Activated CD4-positive, alpha-beta T cell treated with anti-CD3 and anti-CD28 coated beads for 36 hours (primary cell): ENCODE data around the gene CCDC78. TPM values are rescaled to one million over a fixed set of nuclear protein-coding genes. Genes with fewer than 3 reads are reported as not detected.

Experiments used
- ATAC-seq: fragments of 200-7000 bp; cut with Tn5 transposase; one replicate; pipeline ENCODE4 v1.10.0; 2021; ENCODE audit warnings: mild to moderate bottlenecking, moderate library complexity
- CTCF ChIA-PET: fragments of 350-600 bp; sonication (Branson Sonifier 250); formaldehyde crosslinking; loops from one replicate; lab custom pipeline; 2021; ENCODE audit warnings: antibody characterized with exemption; lab: Charles Lee
- POLR2A ChIA-PET: fragments of 350-600 bp; sonication (Branson Sonifier 250); formaldehyde crosslinking; loops from one replicate; lab custom pipeline; 2021; ENCODE audit warnings: antibody characterized with exemption, inconsistent platforms; lab: Charles Lee
- DNase-seq: peaks from one replicate; pipeline ENCODE4 v3.0.0-alpha.2; 2020
- H3K27ac Mint-ChIP-seq: one replicate; pipeline ENCODE4 v1.8.0; 2021; ENCODE audit warnings: mixed read lengths
- H3K27me3 Mint-ChIP-seq: one replicate; pipeline ENCODE4 v1.8.0; 2021; ENCODE audit warnings: mixed read lengths
- H3K36me3 Mint-ChIP-seq: one replicate; pipeline ENCODE4 v1.8.0; 2021; ENCODE audit warnings: low read depth, mixed read lengths
- H3K4me1 Mint-ChIP-seq: one replicate; pipeline ENCODE4 v1.8.0; 2021; ENCODE audit warnings: mixed read lengths
- H3K4me3 Mint-ChIP-seq: one replicate; pipeline ENCODE4 v1.8.0; 2021; ENCODE audit warnings: mild to moderate bottlenecking, moderate library complexity, mixed read lengths
- H3K9me3 Mint-ChIP-seq: one replicate; pipeline ENCODE4 v1.8.0; 2021; ENCODE audit warnings: low read depth, mixed read lengths
- intact Hi-C, 2 experiments: fragments of 100-400 bp; cut with DNase I in 1 of 2; cut with micrococcal nuclease in 1 of 2; formaldehyde crosslinking; loops; one replicate each; pipeline versions ENCODE4 v1.14.2 to v1.15.1; 2022 to 2024; cut with DNase I, micrococcal nuclease
- total RNA-seq, 2 experiments: library from RNA; stranded (reverse); gene quantifications; one replicate each; pipeline ENCODE4 v1.2.3, GENCODE V29; 2021

CCDC78 gene
- total RNA-seq, 2 experiments from 2014 or later: 1.8 to 2.4 TPM

DNA sequence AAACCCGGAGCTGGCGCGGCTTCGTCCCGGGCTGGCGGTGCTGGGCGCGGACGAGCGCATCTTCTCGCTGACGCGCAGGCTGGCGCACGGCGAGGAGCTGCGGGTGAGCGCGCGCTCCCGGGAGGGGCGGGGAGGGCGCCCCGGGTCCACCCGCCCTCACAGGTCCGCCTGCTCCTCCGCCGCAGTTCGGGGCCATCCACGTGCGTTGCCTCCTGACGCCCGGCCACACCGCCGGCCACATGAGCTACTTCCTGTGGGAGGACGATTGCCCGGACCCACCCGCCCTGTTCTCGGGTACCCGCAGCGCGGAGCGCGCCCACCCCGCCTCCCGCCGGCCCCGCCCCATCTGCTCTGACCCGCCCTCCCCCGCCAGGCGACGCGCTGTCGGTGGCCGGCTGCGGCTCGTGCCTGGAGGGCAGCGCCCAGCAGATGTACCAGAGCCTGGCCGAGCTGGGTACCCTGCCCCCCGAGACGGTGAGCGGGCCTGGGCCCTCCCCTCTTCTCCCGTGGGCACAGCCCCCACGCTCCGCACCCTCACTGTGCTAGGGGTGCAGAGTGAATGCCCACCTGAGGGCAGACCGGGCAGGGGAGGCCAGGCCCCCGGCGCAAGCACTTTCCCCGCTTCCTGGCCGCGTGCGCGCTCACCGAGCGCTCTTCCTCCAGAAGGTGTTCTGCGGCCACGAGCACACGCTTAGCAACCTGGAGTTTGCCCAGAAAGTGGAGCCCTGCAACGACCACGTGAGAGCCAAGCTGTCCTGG is 2.1 kb upstream of the CCDC78 start:
- ChIA-PET POLR2A (no interaction called here), CTCF (interaction anchor here (0.8 to 1.2 kb wide), 2 partner anchors 16 to 253 kb away, joined by 3 to 4 read pairs; partner anchors contain the start of gene SOX8)
- no peaks in the 10 kb centered on the region for H3K9me3 Mint-ChIP-seq
- no peaks in the 10 kb centered on the region for H3K27me3 Mint-ChIP-seq
- intact Hi-C loops: loop anchor here in 1 of 2 experiments (1.0 kb wide), 1 partner anchor 33 kb away; no protein-coding TSS in a partner anchor
- ATAC-seq (peak; percentile 70), DNase-seq (peak; percentile 74)
- no peak overlapping the region for H3K27ac Mint-ChIP-seq
- H3K4me3 Mint-ChIP-seq: peak overlapping the region; percentile 44
- H3K4me1 Mint-ChIP-seq: peaks cover 3% of the 10 kb centered on the region
- peaks cover 6% of the 10 kb centered on the region for H3K36me3 Mint-ChIP-seq

DNA sequence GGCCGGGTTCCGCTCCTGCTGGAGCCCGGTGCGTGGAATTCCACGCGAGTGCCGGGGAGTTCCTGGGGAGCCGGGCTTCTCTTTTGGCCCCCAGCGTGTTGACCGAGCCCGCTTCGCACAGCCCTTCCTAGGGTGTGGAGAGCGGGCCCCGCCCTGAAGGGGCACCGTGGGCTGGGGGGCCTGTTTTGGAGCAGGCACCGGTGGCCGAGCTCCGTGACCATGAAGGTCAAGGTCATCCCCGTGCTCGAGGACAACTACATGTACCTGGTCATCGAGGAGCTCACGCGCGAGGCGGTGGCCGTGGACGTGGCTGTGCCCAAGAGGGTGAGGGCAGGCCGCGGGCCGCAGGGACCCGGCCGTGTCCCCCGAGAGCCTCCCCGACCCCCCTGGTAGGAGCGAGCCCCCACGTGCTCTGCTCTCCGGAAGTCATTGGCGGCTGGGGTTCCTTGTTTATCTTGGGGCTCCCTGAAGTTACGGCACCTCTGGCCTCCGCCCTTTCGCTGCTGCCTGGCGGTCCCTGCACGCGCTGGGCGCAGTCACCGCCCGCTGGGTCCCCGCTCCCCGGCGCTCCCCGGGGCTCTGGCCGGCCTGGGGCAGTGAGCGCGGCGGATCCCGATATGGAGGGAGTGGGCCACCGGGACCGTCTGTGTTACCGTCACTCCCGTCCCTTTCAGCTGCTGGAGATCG is 1.2 kb upstream of the CCDC78 start:
- H3K9me3 Mint-ChIP-seq: no peaks in the 10 kb centered on the region
- no peak overlapping the region for H3K27ac Mint-ChIP-seq
- peak overlapping the region; percentile 49 for H3K4me3 Mint-ChIP-seq
- H3K4me1 Mint-ChIP-seq: peaks cover 3% of the 10 kb centered on the region
- ChIA-PET POLR2A (no interaction called here), CTCF (interaction anchor here (0.6 kb wide), 1 partner anchor 8 kb away, joined by 3 read pairs; no protein-coding TSS in a partner anchor)
- DNase-seq: peak; percentile 56
- intact Hi-C loops: loop anchor here in 1 of 2 experiments (1.0 kb wide), 1 partner anchor 12 kb away; the partner anchor contains the start of gene METRN
- ATAC-seq: peak; percentile 21
- no peaks in the 10 kb centered on the region for H3K27me3 Mint-ChIP-seq
- no peaks in the 10 kb centered on the region for H3K36me3 Mint-ChIP-seq

DNA sequence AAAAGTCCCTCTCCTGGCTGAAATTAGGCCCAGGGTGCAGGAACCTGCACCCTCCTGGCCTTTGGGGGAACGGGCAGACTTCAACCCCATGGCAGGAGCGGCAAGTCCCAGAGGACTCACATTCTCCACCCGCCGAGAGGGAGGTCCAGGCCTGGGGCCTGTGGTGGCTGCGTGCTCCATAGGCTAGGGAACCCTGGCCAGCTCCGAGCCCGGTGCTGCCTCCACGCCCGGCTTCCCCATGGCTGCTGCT is 130 bp downstream of the CCDC78 start:
- DNase-seq: no peak
- H3K27me3 Mint-ChIP-seq: no peaks in the 10 kb centered on the region
- H3K27ac Mint-ChIP-seq: no peak overlapping the region
- peaks cover 6% of the 10 kb centered on the region for H3K4me1 Mint-ChIP-seq
- H3K36me3 Mint-ChIP-seq: no peaks in the 10 kb centered on the region
- no peak overlapping the region for H3K4me3 Mint-ChIP-seq
- ATAC-seq: no peak
- ChIA-PET POLR2A (interaction anchor here (0.8 to 1.3 kb wide), 2 partner anchors 10 to 653 kb away, joined by 4 read pairs; no protein-coding TSS in a partner anchor), CTCF (interaction anchor here (0.5 to 1.5 kb wide), 2 partner anchors 14 to 380 kb away, joined by 3 to 5 read pairs; no protein-coding TSS in a partner anchor)
- H3K9me3 Mint-ChIP-seq: no peaks in the 10 kb centered on the region
- intact Hi-C loops: no loop called here

DNA sequence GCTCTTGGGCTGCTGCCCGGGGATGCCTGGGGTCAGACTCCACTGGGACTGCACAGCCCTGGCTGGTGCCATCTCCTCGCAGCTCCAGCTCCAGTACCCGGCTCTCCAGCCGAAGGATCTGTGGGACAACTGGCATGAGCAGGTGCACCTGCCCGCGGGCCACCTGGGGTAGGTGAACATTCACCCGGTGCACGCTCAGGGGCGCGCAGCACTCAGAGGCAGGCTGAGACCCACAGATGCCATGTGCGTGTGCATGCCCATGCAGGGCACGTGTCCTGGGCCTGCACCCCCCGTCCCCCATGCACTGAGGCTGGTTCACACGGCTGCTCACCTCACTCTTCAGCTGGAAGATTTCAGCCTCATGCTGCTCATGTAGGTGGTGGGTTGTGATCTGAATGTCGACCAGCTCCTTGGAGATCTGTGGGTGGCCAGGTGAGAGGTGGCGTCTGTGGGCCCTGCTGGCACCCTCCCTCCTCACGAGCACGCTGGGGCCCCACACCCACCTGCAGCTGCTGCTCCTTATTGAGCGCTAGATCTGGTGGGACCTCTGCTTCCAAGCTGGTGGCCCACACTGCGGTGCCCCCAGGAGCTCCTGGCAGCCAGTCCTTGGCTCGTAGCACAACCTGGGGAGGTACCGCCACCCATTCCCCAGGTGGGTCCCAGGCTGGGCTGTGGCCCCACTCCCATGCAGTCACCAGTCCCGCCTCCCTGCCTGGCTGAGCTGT is 618 bp downstream of the CCDC78 start:
- Mint-ChIP-seq H3K27me3 (no peaks in the 10 kb centered on the region), H3K4me3 (no peak overlapping the region), H3K27ac (no peak overlapping the region), H3K9me3 (no peaks in the 10 kb centered on the region), H3K36me3 (no peaks in the 10 kb centered on the region), H3K4me1 (peaks cover 6% of the 10 kb centered on the region)
- POLR2A ChIA-PET: interaction anchor here (0.8 to 1.3 kb wide), 2 partner anchors 10 to 653 kb away, joined by 4 read pairs; no protein-coding TSS in a partner anchor
- ATAC-seq (no peak), DNase-seq (no peak)
- CTCF ChIA-PET: interaction anchor here (0.6 to 1.5 kb wide), 3 partner anchors 13 to 24 kb away, joined by 3 to 5 read pairs (median 4); no protein-coding TSS in a partner anchor
- intact Hi-C loops: no loop called here

DNA sequence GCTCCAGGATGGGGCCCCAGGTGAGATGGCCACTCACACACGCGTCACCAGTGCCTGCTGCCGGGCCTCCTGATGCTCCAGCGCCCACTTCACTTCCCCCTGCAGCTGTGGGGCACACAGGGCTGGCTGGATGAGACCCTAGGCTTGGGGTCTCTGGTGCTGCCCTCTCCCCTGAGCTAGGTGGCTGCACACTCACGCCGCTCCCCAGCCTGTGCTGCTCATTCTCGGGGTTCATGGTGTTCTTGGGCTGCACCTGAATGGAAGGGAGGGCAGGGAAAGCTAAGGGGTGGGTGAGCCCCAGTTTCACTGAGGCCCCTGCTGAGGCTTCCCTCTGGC is 1.2 kb downstream of the CCDC78 start:
- ATAC-seq (no peak), DNase-seq (no peak)
- H3K27ac Mint-ChIP-seq: no peak overlapping the region
- POLR2A ChIA-PET: no interaction called here
- H3K4me1 Mint-ChIP-seq: peaks cover 10% of the 10 kb centered on the region
- H3K27me3 Mint-ChIP-seq: no peaks in the 10 kb centered on the region
- intact Hi-C loops: no loop called here
- H3K4me3 Mint-ChIP-seq: no peak overlapping the region
- no peaks in the 10 kb centered on the region for H3K36me3 Mint-ChIP-seq
- H3K9me3 Mint-ChIP-seq: no peaks in the 10 kb centered on the region
- CTCF ChIA-PET: interaction anchor here (0.6 to 1.5 kb wide), 4 partner anchors 10 to 64 kb away, joined by 3 to 4 read pairs (median 4); partner anchors contain the start of gene METRN

DNA sequence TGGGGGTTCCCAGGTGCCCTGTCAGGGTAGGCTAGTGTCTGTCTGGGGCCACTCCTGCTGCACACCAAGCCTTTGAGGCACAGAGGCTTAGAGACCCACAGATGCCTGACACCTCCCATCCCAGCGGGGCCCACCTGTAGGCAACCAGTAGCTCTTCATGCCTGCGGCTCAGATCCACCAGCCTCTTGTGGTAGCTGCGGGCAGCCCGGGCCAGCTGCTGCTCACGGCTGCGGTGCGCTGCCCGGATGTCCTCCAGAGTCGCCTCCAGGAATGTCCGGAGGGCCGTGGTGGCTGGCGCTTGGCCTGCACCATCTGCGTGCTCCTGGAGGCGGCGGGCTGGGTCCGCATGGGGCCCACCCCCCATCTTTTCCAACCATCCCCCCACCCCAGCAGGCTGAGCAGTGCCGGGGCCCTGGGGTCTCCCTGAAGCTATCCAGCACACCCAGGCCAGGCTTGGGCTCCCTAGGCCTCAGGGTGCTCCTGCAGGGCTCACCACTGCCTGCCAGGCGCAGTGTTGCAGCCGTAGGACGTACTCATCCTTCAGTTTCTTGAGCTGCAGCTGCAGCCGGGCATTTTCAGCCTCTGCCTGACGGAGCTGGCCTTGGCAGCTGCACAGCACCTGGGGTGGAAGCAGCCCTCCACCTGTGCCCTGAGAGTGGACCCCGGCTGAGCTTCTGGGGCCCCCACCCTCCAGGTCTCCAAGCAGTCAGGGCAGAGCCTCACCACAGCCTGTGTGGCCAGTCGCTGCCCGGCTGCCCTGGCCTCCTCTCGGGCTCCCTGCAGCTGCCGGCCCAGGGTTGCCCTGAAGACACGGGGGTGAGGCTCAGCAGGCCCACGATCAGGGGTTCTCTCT is 1.8 kb downstream of the CCDC78 start:
- Mint-ChIP-seq H3K27ac (no peak overlapping the region), H3K27me3 (no peaks in the 10 kb centered on the region), H3K4me3 (no peak overlapping the region), H3K36me3 (no peaks in the 10 kb centered on the region), H3K4me1 (peaks cover 13% of the 10 kb centered on the region), H3K9me3 (no peaks in the 10 kb centered on the region)
- DNase-seq: no peak
- intact Hi-C loops: loop anchor here in 1 of 2 experiments (5.0 kb wide), 1 partner anchor 42 kb away; the partner anchor contains the start of genes JMJD8 and STUB1
- ATAC-seq: no peak
- POLR2A ChIA-PET: no interaction called here
- CTCF ChIA-PET: interaction anchor here (0.6 to 1.5 kb wide), 4 partner anchors 10 to 63 kb away, joined by 3 to 4 read pairs (median 4); partner anchors contain the start of gene METRN

DNA sequence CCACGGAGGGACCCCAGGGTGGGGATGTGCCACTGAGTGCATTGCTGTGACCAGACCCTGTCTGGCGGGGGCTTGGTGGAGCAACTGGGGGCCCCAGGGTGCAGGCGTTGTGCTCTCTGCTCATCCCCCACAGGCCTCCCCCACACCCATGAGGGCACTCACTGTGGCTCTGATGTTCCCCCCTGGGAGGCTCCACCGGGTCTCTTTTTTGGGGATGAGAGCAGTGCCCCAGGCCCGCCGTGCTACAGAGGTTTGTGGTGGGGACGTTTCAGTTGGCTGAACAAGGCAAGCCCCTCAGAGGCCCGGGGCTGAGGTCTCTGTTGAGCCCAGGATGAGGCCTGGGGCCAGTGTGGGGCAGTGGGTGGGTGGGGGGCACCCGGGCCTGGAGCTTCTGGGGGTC is 2.5 kb downstream of the CCDC78 start:
- H3K9me3 Mint-ChIP-seq: no peaks in the 10 kb centered on the region

DNA sequence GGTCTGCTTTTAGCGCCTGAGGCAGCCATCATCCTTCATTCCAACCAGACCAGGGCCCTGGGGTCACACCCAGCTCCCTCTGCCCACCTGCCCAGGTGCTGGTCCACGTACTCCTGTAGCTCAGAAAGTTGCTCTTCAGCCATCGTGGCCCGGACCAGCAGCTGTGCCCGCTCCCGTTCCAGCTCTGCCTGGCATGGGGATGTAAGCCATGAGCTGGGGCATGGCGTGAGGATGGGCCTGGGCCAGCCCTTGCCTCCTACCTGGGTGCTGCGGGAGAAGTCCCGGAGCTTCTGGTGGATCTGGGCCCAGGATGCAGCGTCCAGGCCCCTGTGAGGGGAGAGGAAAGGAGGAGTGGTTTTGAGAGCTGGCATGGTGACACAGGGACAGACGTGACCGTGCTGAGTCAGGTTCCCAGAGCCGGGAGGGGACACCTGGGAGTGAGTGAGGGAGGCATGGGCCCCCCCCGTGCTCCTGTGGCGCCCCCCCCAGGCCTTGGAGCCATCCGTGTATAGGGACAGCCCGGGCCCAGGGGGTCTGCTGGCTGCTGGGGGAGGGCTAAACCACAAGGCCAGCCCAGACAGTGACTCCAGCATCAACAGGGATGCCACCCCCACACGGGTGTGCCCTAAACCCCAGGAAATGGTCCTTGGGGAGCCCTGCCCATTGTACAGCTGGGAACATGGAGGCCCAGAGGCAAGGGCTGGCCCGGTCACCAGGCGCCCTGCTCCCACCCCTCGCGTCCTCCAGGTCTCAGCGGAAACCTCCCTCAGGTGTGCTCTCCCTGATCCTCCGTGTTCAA is 3.2 kb downstream of the CCDC78 start:
- no peak for ATAC-seq
- no peak for DNase-seq
- Mint-ChIP-seq H3K27ac (no peak overlapping the region), H3K4me1 (peaks cover 20% of the 10 kb centered on the region), H3K27me3 (no peaks in the 10 kb centered on the region), H3K9me3 (no peaks in the 10 kb centered on the region), H3K36me3 (no peaks in the 10 kb centered on the region), H3K4me3 (peak overlapping the region; percentile 17)
- CTCF ChIA-PET: interaction anchor here (0.6 to 3.5 kb wide), 6 partner anchors 10 to 277 kb away, joined by 3 to 29 read pairs (median 4); partner anchors contain the start of gene CIAO3
- POLR2A ChIA-PET: no interaction called here
- intact Hi-C loops: loop anchor here in 1 of 2 experiments (5.0 kb wide), 1 partner anchor 41 kb away; the partner anchor contains the start of genes JMJD8 and STUB1

More for the DNA sequence above, 2.5 kb downstream of the CCDC78 start:
- peaks cover 20% of the 10 kb centered on the region for H3K4me1 Mint-ChIP-seq
- no peak overlapping the region for H3K4me3 Mint-ChIP-seq
- CTCF ChIA-PET: interaction anchor here (0.8 to 1.5 kb wide), 3 partner anchors 9 to 63 kb away, joined by 4 to 7 read pairs (median 4); partner anchors contain the start of gene CIAO3
- H3K36me3 Mint-ChIP-seq: no peaks in the 10 kb centered on the region
- POLR2A ChIA-PET: no interaction called here
- ATAC-seq (no peak), DNase-seq (no peak)
- no peak overlapping the region for H3K27ac Mint-ChIP-seq
- no peaks in the 10 kb centered on the region for H3K27me3 Mint-ChIP-seq
- intact Hi-C loops: loop anchor here in 1 of 2 experiments (5.0 kb wide), 1 partner anchor 41 kb away; the partner anchor contains the start of genes JMJD8 and STUB1

DNA sequence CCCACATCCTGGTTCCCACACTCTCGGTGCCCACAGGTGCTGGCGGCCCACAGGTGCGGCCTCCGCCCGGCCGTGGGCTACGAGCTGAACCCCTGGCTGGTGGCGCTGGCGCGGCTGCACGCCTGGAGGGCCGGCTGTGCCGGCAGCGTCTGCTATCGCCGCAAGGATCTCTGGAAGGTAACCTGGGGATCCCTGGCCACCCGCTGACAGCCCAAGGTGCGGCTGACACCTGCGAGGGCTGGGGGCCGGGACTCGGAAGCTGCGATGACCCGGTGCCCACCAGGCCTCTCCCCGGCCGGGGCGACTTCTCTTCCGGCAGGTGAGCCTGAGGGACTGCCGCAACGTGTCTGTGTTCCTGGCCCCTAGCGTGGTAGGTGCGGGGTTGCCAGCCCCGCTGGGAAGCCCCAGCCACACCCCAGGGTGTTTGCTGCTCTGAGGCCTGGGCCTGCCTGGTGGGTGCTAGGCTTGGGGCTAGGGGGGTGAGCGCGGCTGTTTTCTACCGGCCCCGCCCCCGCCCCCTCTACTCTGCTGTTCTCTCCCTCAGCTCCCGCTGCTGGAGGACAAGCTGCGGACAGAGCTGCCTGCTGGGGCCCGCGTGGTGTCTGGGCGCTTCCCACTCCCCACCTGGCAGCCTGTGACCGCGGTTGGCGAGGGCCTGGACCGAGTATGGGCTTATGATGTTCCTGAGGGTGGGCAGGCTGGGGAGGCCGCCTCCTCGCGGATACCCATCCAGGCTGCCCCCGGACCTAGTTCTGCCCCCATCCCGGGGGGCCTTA is 4.3 kb downstream of the CCDC78 start:
- no peaks in the 10 kb centered on the region for H3K9me3 Mint-ChIP-seq
- ATAC-seq: no peak
- H3K36me3 Mint-ChIP-seq: no peaks in the 10 kb centered on the region
- POLR2A ChIA-PET: interaction anchor here (0.8 kb wide), 1 partner anchor 67 kb away, joined by 3 read pairs; no protein-coding TSS in a partner anchor
- intact Hi-C loops: loop anchor here (1.0 to 5.0 kb wide), 6 partner anchors 14 to 67 kb away; partner anchors contain the start of genes CIAO3 (in 2 of the 2), JMJD8 (in 2 of the 2), CHTF18 (in 1 of the 2) and RPUSD1 (in 1 of the 2)
- H3K27ac Mint-ChIP-seq: peak overlapping the region; percentile 25
- DNase-seq: no peak
- peak overlapping the region; percentile 64 for H3K4me3 Mint-ChIP-seq
- H3K27me3 Mint-ChIP-seq: no peaks in the 10 kb centered on the region
- peaks cover 20% of the 10 kb centered on the region for H3K4me1 Mint-ChIP-seq
- CTCF ChIA-PET: interaction anchor here (0.6 to 3.5 kb wide), 7 partner anchors 10 to 278 kb away, joined by 3 to 29 read pairs (median 7); partner anchors contain the start of genes CHTF18, CIAO3 and RPUSD1
